ENCODE results near the gene LIX1L.
"Not testable (repeated sequence)": the region's sequence is repeated elsewhere in the genome, so short reads cannot be mapped to it uniquely, and the experiment has no call there.

LIX1L gene

DNA sequence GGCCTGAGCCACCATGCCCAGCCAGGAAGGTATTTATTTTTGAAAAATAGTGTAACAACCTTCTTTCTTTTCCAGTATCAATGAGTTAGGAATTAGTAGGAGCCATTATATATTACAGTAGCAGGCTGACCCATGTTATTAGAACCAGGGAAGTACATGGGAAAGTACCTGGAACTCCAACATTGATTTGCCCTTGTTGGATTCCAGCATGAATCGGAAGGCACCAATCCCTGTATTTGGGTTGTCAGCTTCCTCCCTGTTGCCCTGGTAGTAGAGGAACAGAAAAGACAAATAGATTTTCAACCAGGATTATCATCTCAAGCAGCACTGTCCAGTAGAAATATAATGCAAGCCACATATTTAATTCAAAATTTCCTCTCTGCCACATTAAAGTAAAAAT lies 20.4 kb downstream of the LIX1L start:
- ATAC-seq: no peak
- TF ChIP-seq OSR1 (CRISPR knock-in tag; IDR thresholded peaks at IDR 0.05) (no peak), ZNF8 (CRISPR knock-in tag; IDR thresholded peaks at IDR 0.05) (no peak)
- TF ChIP-seq, protein P1, sequence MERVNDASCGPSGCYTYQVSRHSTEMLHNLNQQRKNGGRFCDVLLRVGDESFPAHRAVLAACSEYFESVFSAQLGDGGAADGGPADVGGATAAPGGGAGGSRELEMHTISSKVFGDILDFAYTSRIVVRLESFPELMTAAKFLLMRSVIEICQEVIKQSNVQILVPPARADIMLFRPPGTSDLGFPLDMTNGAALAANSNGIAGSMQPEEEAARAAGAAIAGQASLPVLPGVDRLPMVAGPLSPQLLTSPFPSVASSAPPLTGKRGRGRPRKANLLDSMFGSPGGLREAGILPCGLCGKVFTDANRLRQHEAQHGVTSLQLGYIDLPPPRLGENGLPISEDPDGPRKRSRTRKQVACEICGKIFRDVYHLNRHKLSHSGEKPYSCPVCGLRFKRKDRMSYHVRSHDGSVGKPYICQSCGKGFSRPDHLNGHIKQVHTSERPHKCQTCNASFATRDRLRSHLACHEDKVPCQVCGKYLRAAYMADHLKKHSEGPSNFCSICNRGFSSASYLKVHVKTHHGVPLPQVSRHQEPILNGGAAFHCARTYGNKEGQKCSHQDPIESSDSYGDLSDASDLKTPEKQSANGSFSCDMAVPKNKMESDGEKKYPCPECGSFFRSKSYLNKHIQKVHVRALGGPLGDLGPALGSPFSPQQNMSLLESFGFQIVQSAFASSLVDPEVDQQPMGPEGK (CRISPR knock-in tag; IDR thresholded peaks at IDR 0.05; ENCODE audit: borderline replicate concordance): no peak

DNA sequence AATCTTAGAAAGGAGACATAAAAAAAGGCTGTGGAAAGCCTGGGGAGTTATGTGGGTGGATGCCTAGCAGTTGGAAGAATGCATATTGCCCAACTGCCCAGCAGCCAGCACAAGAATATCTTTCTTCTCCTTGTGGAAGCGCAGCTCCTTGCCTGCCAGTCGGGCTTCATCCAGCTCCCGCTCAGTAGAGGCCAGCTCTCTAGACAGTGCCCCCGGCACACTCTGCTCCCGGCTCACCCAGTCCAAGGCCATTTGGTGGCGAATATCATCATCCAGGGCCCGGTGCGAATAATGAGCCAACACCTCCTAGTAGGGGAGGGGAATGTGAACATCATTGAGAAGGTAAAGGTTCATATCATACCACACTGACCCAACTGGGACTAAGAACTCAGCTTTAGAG lies 21.6 kb downstream of the LIX1L start:
- TF ChIP-seq BACH2 (CRISPR knock-in tag; IDR thresholded peaks at IDR 0.05; ENCODE audit: borderline replicate concordance) (no peak), ZNF8 (CRISPR knock-in tag; IDR thresholded peaks at IDR 0.05) (no peak), ARNTL (CRISPR knock-in tag; IDR thresholded peaks at IDR 0.05; ENCODE audit: borderline replicate concordance, low read depth) (no peak), CSDC2 (CRISPR knock-in tag; IDR thresholded peaks at IDR 0.05) (no peak), ZNF565 (CRISPR knock-in tag; conservative IDR thresholded peaks at IDR 0.05; ENCODE audit: low read depth) (no peak), ZFP30 (CRISPR knock-in tag; IDR thresholded peaks at IDR 0.05) (no peak), ZC3H10 (CRISPR knock-in tag; IDR thresholded peaks at IDR 0.05) (no peak), ZNF70 (CRISPR knock-in tag; IDR thresholded peaks at IDR 0.05) (no peak)
- TF ChIP-seq, protein P2, sequence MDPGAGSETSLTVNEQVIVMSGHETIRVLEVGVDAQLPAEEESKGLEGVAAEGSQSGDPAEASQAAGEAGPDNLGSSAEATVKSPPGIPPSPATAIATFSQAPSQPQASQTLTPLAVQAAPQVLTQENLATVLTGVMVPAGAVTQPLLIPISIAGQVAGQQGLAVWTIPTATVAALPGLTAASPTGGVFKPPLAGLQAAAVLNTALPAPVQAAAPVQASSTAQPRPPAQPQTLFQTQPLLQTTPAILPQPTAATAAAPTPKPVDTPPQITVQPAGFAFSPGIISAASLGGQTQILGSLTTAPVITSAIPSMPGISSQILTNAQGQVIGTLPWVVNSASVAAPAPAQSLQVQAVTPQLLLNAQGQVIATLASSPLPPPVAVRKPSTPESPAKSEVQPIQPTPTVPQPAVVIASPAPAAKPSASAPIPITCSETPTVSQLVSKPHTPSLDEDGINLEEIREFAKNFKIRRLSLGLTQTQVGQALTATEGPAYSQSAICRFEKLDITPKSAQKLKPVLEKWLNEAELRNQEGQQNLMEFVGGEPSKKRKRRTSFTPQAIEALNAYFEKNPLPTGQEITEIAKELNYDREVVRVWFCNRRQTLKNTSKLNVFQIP (CRISPR knock-in tag; IDR thresholded peaks at IDR 0.05; ENCODE audit: borderline replicate concordance, low read depth): no peak
- TF ChIP-seq, protein P3, sequence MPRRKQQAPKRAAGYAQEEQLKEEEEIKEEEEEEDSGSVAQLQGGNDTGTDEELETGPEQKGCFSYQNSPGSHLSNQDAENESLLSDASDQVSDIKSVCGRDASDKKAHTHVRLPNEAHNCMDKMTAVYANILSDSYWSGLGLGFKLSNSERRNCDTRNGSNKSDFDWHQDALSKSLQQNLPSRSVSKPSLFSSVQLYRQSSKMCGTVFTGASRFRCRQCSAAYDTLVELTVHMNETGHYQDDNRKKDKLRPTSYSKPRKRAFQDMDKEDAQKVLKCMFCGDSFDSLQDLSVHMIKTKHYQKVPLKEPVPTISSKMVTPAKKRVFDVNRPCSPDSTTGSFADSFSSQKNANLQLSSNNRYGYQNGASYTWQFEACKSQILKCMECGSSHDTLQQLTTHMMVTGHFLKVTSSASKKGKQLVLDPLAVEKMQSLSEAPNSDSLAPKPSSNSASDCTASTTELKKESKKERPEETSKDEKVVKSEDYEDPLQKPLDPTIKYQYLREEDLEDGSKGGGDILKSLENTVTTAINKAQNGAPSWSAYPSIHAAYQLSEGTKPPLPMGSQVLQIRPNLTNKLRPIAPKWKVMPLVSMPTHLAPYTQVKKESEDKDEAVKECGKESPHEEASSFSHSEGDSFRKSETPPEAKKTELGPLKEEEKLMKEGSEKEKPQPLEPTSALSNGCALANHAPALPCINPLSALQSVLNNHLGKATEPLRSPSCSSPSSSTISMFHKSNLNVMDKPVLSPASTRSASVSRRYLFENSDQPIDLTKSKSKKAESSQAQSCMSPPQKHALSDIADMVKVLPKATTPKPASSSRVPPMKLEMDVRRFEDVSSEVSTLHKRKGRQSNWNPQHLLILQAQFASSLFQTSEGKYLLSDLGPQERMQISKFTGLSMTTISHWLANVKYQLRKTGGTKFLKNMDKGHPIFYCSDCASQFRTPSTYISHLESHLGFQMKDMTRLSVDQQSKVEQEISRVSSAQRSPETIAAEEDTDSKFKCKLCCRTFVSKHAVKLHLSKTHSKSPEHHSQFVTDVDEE (CRISPR knock-in tag; IDR thresholded peaks at IDR 0.05): no peak
- ATAC-seq: no peak

DNA sequence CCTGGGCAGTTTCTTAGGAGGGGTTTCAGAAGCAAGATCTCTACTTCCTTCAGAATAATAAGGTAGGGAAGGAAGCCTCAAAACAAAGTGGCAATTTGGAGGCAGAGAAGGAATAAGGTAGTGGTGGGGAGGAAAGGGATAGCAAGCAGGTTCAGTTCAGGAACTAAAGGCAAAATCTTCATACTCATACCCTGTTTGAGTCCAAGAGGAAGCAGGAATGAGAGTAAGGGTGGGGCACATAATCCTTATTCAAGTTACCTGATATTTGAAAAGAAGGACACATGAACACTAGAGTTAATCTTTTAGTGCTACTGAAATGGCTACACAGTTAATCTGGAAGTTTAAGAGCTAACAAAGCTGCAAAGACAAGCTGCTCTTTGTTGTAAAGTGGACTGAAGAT lies 22.1 kb downstream of the LIX1L start:
- no peak for TF ChIP-seq TCF4 (CRISPR knock-in tag; IDR thresholded peaks at IDR 0.05; ENCODE audit: borderline replicate concordance)
- TF ChIP-seq ARNTL (CRISPR knock-in tag; IDR thresholded peaks at IDR 0.05; ENCODE audit: borderline replicate concordance, low read depth): no peak
- no peak for TF ChIP-seq PPARA (CRISPR knock-in tag; IDR thresholded peaks at IDR 0.05; ENCODE audit: borderline replicate concordance)
- ATAC-seq: no peak

DNA sequence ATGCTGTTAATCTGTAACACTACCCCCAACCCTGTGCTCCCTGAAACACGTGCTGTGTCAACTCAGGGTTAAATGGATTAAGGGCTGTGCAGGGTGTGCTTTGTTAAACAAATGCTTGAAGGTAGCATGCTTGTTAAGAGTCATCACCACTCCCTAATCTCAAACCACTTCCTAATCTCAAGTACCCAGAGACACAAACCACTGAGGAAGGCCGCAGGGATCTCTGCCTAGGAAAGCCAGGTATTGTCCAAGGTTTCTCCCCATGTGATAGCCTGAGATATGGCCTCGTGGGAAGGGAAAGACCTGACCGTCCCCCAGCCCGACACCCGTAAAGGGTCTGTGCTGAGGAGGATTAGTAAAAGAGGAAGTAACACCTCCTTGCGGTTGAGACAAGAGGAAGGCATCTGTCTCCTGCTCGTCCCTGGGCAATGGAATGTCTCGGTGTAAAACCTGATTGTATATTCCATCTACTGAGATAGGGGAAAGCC lies 25.3 kb downstream of the LIX1L start:
- not testable (repeated sequence) for ATAC-seq

DNA sequence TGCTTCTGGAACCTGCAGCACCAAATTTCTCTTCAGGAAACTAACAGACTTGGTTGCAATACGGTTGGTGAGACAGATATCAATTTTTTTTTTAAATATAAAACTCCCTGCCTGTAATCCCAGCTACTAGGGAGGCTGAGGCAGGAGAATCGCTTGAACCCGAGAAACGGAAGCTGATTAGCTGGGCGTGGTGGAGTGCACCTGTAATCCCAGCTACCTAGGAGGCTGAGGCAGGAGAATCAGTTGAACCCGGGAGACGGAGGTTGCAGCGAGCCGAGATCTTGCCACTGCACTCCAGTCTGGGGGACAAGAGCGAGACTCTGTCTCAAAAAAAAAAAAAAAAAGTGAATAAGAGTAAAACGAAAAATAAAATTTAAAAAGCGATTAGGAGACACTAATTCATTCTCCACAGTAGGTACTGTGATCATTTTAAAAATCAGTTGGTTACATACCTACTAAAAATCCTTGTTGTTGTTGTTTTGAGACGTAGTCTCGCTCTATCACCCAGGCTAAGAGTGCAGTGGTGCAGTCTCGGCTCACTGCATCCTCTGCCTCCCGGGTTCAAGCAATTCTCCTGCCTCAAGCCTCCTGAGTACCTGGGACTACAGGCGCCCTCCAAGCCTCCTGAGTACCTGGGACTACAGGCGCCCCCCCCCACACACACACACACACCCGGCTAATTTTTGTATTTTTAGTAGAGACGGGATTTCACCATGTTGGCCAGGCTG lies 29.7 kb downstream of the LIX1L start:
- no peak for ATAC-seq
- TF ChIP-seq TCF4 (CRISPR knock-in tag; IDR thresholded peaks at IDR 0.05; ENCODE audit: borderline replicate concordance) (no peak), ZFP3 (CRISPR knock-in tag; IDR thresholded peaks at IDR 0.05) (no peak), ARNTL (CRISPR knock-in tag; IDR thresholded peaks at IDR 0.05; ENCODE audit: borderline replicate concordance, low read depth) (no peak), ISL1 (CRISPR knock-in tag; IDR thresholded peaks at IDR 0.05) (no peak), BACH2 (CRISPR knock-in tag; IDR thresholded peaks at IDR 0.05; ENCODE audit: borderline replicate concordance) (no peak), ZNF8 (CRISPR knock-in tag; IDR thresholded peaks at IDR 0.05) (no peak), ZNF70 (CRISPR knock-in tag; IDR thresholded peaks at IDR 0.05) (no peak), ZC3H10 (CRISPR knock-in tag; IDR thresholded peaks at IDR 0.05) (no peak), ZNF565 (CRISPR knock-in tag; conservative IDR thresholded peaks at IDR 0.05; ENCODE audit: low read depth) (no peak)
- TF ChIP-seq, protein P4, sequence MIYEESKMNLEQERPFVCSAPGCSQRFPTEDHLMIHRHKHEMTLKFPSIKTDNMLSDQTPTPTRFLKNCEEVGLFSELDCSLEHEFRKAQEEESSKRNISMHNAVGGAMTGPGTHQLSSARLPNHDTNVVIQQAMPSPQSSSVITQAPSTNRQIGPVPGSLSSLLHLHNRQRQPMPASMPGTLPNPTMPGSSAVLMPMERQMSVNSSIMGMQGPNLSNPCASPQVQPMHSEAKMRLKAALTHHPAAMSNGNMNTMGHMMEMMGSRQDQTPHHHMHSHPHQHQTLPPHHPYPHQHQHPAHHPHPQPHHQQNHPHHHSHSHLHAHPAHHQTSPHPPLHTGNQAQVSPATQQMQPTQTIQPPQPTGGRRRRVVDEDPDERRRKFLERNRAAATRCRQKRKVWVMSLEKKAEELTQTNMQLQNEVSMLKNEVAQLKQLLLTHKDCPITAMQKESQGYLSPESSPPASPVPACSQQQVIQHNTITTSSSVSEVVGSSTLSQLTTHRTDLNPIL (CRISPR knock-in tag; IDR thresholded peaks at IDR 0.05; ENCODE audit: low read depth): no peak
- TF ChIP-seq, protein P2 (CRISPR knock-in tag; IDR thresholded peaks at IDR 0.05; ENCODE audit: borderline replicate concordance, low read depth): no peak
- TF ChIP-seq, protein P3 (CRISPR knock-in tag; IDR thresholded peaks at IDR 0.05): no peak
- TF ChIP-seq, protein P1 (CRISPR knock-in tag; IDR thresholded peaks at IDR 0.05; ENCODE audit: borderline replicate concordance): no peak

All from SK-N-SH treated with all-trans-retinoic acid at 6 μM for 48 hours (cell line).